Measurements from ENCODE around the gene FAM181A. TPM values are rescaled to one million over a fixed set of nuclear protein-coding genes. Genes with fewer than 3 reads are reported as not detected.
A peak's percentile ranks its signal among the peaks of the same experiment; 100 is the strongest.

Gene FAM181A
- total RNA-seq, 1 experiment from 2014 or later = not detected

GRCh38 chr14:93937519-93937918 lies 10.4 kb downstream of the FAM181A start:
- Mint-ChIP-seq H3K36me3 (ENCODE audit: insufficient read depth, unreplicated experiment) (peaks cover 21% of the 10 kb centered on the region), H3K9me3 (ENCODE audit: low read depth, unreplicated experiment) (no peaks in the 10 kb centered on the region), H3K27ac (ENCODE audit: unreplicated experiment) (no peak overlapping the region), H3K27me3 (ENCODE audit: unreplicated experiment) (peaks cover 23% of the 10 kb centered on the region), H3K4me3 (ENCODE audit: low read depth, unreplicated experiment) (no peak overlapping the region), H3K4me1 (ENCODE audit: low read depth, unreplicated experiment) (peaks cover 24% of the 10 kb centered on the region)
- BruUV-seq (replicated peaks) = no TSS peak
- intact Hi-C loops (cut with micrococcal nuclease; ENCODE audit: unreplicated experiment) = loop anchor here (5.0 kb wide), 1 partner anchor 200 kb away; no protein-coding TSS in a partner anchor
- CTCF ChIA-PET = interaction anchor here (0.6 to 2.6 kb wide), 5 partner anchors 12 to 357 kb away, joined by 3 to 13 read pairs (median 3); partner anchors contain the start of gene FAM181A
- DNase-seq = no peak
- TF ChIP-seq CTCF (IDR thresholded peaks at IDR 0.05; ENCODE audit: unreplicated experiment) = no peak

DNA sequence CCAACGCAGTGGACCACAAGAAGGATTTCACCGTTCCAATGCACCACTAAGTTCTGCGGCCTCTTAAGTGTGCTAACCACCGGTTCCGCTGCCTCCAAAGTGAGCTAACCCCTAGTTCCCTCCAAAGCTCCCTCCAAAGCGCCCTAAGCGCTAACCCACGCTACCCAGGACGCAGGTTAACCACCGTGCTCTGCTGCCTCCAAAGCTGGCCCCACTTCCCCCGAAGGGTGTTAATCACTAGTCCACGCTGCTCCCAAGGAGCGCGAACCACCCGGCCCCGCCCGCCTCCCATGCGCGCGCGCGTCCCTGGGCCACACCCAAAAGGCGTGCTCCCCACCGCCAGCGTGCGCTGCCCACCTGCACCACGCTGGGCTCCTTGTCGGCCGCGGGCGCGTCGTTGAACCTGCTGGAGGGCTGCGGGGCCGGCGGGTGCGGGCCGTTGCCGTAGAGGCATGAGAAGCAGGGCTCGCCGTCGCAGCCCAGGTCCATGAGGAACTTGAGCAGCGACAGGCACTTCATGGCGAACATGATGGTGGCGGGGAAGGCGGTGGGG lies 11.7 kb downstream of the FAM181A start:
- Mint-ChIP-seq H3K36me3 (ENCODE audit: insufficient read depth, unreplicated experiment) (peaks cover 21% of the 10 kb centered on the region), H3K27ac (ENCODE audit: unreplicated experiment) (no peak overlapping the region), H3K4me1 (ENCODE audit: low read depth, unreplicated experiment) (peaks cover 30% of the 10 kb centered on the region), H3K4me3 (ENCODE audit: low read depth, unreplicated experiment) (no peak overlapping the region), H3K27me3 (ENCODE audit: unreplicated experiment) (peaks cover 19% of the 10 kb centered on the region), H3K9me3 (ENCODE audit: low read depth, unreplicated experiment) (no peaks in the 10 kb centered on the region)
- DNase-seq = no peak
- intact Hi-C loops (cut with micrococcal nuclease; ENCODE audit: unreplicated experiment) = loop anchor here (5.0 kb wide), 1 partner anchor 198 kb away; no protein-coding TSS in a partner anchor
- TF ChIP-seq CTCF (IDR thresholded peaks at IDR 0.05; ENCODE audit: unreplicated experiment) = no peak
- CTCF ChIA-PET = interaction anchor here (1.8 kb wide), 1 partner anchor 33 kb away, joined by 51 read pairs; no protein-coding TSS in a partner anchor
- BruUV-seq (replicated peaks) = no TSS peak

- CTCF ChIA-PET = interaction anchor here (0.6 to 3.4 kb wide), 17 partner anchors 8 to 1827 kb away, joined by 3 to 51 read pairs (median 5); partner anchors contain the start of genes CCDC197 and IFI27
- peak; percentile 94 for TF ChIP-seq CTCF (IDR thresholded peaks at IDR 0.05; ENCODE audit: unreplicated experiment)
- Mint-ChIP-seq H3K4me3 (ENCODE audit: low read depth, unreplicated experiment) (no peak overlapping the region), H3K4me1 (ENCODE audit: low read depth, unreplicated experiment) (peaks cover 35% of the 10 kb centered on the region), H3K27ac (ENCODE audit: unreplicated experiment) (no peak overlapping the region), H3K9me3 (ENCODE audit: low read depth, unreplicated experiment) (no peaks in the 10 kb centered on the region), H3K27me3 (ENCODE audit: unreplicated experiment) (peaks cover 12% of the 10 kb centered on the region), H3K36me3 (ENCODE audit: insufficient read depth, unreplicated experiment) (peaks cover 21% of the 10 kb centered on the region)
- BruUV-seq (replicated peaks) = no TSS peak
- intact Hi-C loops (cut with micrococcal nuclease; ENCODE audit: unreplicated experiment) = loop anchor here (1.0 to 5.0 kb wide), 3 partner anchors 31 to 198 kb away; no protein-coding TSS in a partner anchor
- peak; percentile 94 for DNase-seq
These were observed 12.4 kb downstream of the FAM181A start for GRCh38 chr14:93939304-93940229.

DNA sequence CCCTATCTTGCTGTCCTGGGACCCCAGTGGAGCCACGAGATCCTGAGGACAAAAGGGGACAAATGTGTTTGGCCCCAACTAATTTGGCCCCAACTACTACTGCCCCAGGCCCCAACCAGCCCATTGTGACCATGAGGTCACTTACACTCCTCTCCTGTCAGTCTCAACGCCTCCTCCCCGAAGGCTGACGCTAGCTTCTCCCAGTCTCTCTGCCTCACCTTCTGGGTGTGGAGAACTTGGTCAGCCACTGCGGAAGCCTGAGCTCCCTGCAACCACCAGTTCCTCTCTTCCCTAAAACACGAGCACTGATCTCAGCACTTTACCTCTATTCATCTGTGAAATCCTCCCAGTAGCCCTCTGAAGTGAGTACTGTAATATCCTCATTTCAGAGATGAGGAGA lies 13.3 kb downstream of the FAM181A start:
- Mint-ChIP-seq H3K4me1 (ENCODE audit: low read depth, unreplicated experiment) (peaks cover 35% of the 10 kb centered on the region), H3K9me3 (ENCODE audit: low read depth, unreplicated experiment) (no peaks in the 10 kb centered on the region), H3K27ac (ENCODE audit: unreplicated experiment) (peak overlapping the region; percentile 93), H3K36me3 (ENCODE audit: insufficient read depth, unreplicated experiment) (peaks cover 21% of the 10 kb centered on the region), H3K27me3 (ENCODE audit: unreplicated experiment) (peaks cover 3% of the 10 kb centered on the region), H3K4me3 (ENCODE audit: low read depth, unreplicated experiment) (peak overlapping the region; percentile 55)
- intact Hi-C loops (cut with micrococcal nuclease; ENCODE audit: unreplicated experiment) = loop anchor here (1.0 kb wide), 2 partner anchors 30 to 61 kb away; no protein-coding TSS in a partner anchor
- CTCF ChIA-PET = interaction anchor here (0.6 to 3.4 kb wide), 13 partner anchors 19 to 1828 kb away, joined by 3 to 51 read pairs (median 5); partner anchors contain the start of gene CCDC197
- no peak for TF ChIP-seq CTCF (IDR thresholded peaks at IDR 0.05; ENCODE audit: unreplicated experiment)
- no peak for DNase-seq
- BruUV-seq (replicated peaks) = no TSS peak

Measured in Calu3 (cell line).